Activated CD8-positive, alpha-beta memory T cell treated with anti-CD3 and anti-CD28 coated beads, Interleukin-2, amount 50 U/mL, for 24 hours (primary cell): Measurements from ENCODE around the gene DUSP8.

Source experiments
- DNase-seq: peaks from one replicate; pipeline ENCODE4 v3.0.0-alpha.2; 2020; ENCODE audit errors: extremely low read depth

DUSP8 gene

DNA sequence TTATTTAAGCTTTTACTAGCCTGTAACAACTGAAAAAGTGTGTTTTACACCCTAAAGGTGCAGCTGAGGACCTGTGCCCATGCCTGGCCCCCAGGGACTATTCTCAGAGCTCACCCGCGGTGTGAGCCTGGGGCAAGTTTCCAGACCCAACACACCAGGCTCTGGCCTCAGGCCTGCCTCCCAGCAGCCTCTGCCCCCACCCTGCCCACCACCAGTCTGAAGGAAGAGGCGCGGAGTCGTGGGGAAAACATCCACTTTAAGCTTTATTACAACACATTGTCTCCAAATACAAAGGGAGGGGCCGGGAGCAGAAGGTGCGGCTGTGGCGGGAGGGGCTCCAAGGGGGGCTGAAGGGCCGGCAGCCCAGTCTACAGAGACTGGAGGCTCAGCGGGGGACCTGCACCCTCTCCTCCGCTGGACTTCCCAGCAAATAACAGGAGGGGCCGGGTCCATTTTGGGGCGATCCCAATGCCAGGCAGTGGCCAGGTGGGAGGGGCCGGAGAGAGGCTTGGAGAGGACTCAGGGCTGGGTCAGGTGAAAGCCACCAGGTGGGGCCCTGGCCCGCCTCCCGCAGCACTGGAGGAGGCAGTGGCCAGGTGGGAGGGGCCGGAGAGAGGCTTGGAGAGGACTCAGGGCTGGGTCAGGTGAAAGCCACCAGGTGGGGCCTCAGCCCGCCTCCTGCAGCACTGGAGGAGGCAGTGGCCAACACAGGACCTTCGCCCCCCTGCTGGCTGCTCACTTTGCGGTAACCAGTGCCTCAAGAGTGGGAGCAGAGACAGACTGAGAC, 18.1 kb downstream of the DUSP8 start:
- no peak for DNase-seq

DNA sequence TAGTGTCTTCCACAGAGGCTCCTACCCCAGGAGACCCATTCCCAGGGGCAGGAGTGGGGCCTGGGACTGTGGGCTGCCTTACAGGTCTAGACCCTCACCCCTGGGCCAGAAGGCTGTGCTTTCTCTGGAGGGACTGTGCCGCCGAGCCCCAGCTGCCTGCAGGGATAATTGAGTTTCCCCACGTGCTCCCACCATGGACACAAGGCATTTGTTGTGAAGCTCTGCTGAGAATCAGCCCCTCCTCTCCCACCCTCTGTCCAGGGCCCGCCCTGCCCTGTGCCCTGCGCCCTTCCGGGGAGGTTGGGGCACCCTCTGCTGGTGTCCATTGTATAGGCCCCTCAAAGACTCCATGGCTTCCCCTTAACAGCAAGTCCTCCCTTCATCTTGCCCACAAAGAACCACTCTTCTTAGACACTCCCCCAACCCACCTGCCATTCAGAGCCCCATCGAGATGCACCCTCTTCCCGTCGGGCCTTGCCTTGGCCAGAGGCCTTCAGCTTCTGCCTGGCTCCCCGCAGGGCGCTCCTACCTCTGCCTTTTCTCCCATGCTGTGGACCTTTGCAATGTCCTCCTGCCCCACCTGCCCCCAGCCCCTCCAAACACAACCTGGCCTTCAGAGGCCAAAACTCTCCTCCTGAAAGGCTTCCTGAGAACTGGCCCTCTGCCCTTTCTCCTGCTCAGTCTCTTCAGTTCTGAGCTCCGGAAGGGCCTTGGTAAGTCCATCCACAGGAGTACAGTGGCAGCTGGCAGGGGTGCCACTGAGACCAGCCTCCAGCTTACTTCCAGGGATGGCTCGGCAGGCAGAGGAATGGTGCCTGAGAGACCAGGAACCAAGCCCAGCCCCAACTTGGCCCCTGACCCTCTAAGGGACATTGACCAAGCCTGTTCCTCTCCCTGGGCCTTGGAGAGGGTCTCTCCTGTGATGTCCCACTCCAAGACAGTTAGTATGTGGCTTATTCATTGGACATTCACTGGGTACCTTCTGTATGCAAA, 22.4 kb downstream of the DUSP8 start:
- no peak for DNase-seq

DNA sequence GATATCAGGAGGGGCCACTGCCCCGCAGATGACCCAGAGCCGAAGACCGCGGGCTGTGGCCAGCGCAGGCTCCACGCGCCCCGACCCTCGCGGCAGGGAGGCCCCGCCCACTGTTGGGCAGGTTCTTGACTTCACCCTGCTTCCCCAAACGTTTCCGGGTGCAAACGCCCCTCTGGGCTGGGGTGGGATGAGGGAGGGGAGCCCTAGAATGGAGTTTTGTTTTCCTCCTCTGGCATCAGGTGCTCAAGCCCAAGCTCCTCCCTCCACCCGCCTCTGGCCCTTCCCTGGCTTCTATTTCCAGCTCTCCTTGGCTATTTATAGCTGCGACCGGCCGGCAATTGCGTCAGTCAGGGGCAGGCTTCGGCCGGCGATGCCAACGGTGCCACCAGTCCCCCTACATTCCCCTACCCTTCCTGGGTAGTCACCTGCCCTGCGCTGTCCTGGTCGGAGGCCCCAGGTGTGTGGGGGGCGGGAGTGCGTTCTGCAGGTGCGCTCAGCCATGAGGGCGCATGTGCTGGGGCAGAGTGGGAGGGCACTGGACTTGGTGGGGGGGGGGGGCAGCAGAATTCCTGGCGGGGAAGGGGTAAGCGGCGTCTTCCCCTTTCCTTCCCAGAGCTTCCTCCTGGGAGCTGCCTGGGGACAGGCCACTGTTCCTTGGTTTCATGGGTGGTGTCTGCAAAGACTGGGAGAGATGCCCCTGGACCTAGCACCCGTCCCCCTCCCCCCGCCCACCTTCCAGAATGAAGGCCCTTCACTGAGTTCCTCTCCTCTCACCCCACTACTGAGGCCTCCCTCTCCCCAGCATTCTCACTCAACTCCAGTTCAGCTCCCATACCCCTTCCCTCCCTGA, 23.6 kb downstream of the DUSP8 start:
- no peak for DNase-seq

DNA sequence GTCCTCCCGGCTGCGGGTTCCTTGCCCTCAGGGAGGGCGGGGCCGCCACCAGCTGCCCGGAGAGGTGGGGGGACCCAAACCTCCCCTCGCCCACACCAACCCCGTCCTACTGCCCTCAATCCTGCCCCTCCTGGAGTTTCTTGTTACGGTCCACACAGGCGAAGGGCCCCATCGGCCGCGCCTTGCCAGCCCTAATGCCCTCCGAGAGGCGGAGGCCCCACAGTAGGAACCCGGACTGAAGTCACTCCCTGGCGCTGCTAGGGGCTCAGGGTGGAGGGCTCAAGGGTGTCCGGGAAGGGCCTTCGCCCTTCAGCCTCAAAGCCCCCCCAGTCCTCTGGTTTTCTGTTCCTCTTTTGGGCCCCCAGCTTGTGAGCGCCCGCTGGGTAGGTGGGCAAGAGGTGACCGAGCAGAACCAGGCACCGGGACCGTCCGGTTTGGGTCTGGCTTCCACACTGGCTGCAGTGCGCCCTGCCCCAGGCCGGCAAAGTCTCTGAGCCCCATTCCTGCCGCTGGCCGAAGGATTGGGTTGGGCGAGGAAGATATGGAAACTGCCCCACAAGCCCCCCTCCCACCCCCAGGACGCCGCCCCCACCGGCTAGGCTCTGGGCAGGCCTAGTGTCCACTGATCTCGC, 24.5 kb downstream of the DUSP8 start:
- no peak for DNase-seq

DNA sequence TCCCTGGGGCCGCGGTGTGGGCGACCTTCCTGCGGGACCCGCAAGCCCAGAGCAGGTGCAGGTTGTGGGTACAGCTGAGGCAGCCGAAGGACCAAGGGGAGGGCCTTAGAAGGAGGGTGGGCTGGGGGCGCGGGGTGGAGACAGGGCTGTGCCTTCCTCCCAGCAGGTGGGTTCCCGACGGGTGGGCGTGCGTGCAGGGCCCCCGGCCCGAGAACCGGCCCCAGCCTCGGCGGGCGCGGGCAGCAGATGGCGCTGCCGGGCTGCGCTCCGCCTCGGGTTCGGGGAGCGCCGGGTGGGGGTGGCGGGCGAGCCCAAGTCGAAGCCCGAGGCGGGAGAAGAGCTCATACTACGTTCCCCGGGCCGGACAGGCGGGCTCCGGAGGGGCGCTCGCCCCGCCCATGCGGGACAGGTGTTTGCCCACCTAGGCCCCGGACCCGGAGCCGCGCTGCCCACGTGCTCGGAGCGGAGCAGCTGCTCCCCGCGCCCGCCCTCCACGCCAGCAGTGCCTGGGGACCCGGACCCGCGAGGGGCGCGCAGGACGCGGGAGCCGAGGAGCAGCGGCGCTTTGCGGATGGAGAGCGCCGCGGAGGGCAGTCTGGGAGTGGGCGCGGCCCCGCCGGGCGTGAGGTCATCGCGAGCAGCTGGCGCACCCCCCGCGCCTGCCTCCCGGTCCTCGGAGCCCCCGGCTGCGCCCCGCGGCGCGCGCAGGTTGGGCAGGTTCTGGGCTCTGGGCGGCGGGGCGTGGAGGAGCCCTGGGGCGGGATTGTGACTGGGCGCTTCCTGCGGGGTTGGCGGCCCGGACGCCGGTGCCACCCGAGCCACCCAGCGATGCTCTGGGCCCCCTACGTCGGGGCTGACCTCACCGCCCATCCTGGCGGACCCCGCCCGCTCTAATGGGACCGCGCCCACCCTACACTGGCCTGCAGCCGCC, 25.3 kb downstream of the DUSP8 start:
- no peak for DNase-seq

DNA sequence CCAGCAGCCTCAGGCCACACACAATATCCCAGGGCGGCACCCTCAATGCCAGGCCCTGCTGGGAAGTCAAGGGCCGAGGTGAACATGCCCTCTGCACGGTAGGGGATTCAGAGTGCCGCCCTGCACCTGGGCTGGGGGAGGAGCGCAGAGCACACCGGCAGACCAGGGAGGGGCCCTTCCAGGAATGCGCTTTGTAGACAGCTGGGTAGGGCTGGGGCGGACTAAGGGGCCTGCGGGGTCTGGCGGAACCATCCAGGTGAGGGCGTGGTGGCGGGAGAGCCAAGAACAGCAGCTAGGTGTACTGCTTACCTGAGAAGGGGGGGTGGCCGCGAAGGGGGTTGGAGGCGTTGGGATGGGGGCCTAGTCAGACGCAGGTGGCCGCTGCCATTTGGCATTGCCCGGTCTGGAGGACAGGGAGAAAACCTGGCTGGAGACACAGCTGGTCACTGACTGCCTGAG, 26.0 kb downstream of the DUSP8 start:
- DNase-seq: no peak

DNA sequence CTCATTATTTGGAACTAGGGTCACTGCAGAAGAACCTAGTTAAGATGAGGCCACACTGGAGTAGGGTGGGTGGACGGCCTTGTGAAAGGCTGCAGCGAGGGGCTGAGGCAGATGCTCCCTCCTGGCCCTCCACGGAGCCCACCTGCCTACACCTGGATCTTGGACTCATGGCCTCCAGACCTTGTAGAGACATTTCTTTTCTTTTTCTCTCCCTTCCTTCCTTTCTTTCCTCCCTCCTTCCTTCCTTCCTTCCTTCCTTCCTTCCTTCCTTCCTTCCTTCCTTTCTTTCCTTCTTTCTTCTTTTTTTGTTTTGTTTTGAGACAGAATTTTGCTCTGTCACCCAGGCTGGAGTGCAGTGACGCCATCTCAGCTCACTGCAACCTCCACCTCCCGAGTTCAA, 26.6 kb downstream of the DUSP8 start:
- no peak for DNase-seq

DNA sequence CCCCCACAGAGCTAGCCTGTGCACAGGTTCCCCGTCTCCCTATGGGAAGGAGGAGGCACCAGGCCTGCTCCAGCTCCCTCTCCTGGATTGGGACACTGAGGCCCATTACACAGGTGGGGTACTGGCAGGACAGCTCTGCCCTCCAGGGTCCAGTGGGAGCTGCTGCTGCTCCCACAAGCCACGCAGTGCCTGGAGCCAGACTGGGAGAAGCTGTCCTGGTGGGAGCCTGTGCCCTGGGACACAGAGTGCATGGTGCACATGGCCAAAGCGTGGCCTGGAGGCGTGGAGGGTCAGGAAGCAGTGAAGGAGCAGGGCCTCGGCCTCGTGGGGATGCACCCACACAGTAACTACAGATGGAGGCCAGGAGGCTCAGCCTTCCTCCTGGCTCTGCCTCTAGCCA, 27.5 kb downstream of the DUSP8 start:
- DNase-seq: no peak

DNA sequence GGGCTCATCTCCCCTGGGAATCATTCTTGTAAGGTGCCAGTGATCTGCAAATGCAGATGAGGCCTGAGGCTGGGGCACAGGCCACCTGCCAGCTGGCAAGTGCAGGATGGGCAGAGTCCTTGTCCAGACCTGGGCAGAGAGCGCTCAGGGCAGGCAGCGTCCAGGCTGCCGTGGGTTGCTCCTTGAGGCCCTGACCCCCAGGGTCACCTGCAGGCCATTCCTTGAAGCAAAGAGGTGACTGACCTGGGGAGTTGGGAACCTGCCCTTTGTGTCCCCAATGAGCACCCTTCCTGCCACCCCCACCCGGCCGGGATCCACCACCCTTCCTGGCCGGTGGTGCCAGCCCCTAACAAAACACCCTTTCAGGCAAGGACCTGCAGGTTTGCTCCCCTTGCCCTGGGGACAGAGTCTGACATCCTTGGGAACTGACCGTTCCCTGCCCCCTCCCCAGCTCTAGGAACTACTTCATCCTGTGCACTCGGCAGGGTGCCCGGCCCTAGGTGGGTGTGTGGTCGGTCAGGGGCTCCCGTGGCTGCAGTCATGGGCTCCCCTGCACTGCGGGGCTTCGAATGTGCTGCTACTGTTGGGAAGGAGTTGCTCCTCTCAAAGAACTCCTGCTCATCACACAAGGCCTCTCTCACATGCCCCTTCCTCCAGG, 28.3 kb downstream of the DUSP8 start:
- DNase-seq: no peak

DNA sequence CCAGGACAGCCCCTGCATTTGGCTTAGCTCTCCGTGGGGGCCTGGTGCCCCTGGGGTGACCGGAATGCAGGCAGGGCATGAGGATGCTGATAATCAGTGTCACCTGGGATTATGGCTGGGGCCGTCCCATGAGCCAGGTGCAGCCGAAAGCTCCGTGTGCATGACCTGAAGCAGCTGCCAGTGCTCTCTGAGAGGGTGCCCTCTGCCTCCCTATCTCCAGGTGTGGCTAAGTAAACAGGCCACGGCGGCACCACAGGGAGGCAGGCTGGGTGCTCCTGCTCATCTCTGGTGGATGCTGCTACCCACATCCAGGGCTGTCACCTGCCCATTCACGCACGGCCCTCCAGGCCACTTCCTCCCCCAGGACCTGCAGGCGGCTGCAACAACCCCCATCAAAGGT, 29.8 kb downstream of the DUSP8 start:
- no peak for DNase-seq

DNA sequence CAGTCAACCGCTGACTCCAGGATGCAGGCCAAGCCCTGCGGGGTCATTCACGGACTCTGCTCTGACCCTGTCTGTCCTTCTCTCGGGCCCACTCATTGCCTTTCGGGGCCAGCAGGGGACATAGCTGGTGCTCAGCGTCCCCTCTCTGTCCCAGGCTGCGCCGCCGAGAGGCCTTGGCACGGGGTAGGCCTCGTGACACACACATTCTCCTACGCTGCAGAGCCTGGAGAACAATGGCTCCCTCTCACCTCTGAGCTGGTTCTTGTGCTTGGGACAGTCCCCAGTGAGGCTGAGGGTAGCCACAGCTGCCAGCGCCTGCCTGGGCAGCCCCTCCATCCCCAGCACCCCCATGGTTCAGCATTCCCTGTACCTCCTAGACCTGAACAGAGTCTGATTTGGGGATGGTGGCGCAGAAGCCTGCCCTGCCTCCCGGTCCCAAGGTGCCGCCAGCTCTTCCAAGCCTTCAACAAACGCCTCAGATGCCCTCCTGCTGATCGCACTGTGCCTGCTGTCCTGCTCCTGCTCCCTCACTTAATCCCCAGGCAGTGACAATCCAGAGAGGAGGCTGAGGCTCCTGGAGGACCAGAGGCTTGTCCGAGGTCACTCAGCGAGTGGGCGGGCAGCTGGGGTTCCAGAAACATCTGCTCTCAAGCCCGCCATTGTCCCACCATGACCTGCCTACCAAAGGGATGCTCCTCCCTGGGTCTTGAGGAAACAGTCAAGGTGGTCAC, 30.4 kb downstream of the DUSP8 start:
- DNase-seq: no peak

DNA sequence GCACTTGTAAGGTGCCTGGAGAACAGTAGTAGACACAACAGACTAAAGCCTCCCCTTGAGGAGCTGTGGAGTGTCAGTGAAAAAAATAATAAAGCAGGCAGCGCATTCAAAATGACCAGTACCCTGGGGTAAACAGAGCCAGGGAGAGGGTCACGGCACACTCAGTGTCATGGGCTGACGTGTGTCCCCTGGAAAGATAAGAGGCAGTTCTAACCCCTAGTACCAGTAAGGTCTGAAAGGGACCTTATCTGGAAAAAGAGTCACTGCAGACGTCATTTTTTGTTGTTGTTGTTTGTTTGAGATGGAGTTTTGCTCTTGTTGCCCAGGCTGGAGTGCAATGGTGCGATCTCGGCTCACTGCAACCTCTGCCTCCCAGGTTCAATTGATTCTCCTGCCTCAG, 32.0 kb downstream of the DUSP8 start:
- no peak for DNase-seq

DNA sequence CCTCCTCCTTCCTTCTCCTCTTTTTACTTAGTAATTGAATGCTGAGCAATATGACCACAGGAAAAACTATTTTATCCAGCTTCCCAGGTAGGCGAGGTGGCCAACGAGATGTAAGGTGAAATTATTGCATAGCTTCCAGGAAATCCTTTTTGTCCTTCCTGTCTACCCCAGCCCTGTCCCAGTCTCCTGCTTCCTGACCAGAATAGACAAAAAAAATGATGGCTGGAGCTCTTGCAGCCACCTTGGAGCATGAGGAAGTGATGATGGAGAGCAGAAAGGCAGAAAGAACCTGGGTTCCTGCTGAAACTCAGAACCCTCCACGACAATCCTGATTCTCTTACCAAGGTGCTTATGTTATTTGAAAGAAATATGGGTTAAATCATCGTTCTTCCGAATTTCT, 33.9 kb downstream of the DUSP8 start:
- no peak for DNase-seq

DNA sequence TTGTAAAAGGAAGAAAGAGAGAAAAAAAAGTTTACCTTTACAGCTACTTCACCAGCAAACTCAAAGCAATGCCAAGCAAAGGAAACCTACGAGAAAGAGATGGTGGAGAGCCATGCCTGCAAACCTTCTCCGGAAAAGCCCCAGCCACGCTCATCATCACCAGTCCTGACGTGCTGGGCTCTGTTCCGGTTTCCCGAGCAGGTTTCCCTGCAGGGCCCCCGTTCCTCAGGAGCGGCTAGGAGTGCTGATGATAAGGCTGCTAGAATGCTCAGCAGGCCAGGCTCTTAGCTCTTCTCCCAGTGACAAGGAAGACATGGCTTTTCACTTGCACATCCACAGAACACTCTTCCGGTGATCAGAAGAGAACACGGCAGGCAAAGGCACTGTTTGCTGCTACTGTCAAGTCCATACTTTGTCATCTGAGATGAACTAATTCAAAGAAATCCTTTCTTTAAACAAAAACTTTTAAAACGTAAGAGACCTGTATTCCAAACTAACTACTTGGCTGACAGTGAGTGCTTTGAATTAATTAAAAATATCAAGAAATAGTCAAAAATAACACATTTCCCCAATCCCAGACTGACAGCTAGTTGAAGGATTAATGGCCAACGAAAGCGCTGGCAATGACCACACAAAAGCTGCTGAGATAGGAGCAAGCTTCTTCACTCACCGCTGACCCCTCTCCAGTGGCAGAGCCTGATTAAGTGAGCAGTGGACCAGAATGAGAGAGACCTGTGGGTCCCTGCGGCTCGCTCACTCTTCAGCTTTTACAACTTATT, 35.8 kb downstream of the DUSP8 start:
- no peak for DNase-seq

DNA sequence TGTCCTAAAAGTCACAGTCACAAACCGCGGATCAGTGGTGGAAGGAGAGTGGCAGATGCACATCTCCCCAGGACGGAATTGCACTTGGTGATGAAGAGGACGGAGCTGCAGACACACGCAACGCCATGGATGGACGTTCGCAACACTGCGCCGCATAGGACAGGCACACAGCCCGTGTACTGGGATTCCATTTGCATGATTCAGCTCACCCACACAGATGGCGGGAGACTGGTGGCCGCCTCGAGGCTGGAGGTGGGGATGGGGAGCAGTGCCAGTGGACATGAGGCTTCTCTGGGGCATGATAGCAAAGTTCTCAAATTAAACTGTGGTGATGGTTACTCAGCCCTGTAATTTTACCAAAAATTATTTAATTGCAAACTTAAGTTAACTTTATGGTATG, 37.4 kb downstream of the DUSP8 start:
- DNase-seq: no peak

DNA sequence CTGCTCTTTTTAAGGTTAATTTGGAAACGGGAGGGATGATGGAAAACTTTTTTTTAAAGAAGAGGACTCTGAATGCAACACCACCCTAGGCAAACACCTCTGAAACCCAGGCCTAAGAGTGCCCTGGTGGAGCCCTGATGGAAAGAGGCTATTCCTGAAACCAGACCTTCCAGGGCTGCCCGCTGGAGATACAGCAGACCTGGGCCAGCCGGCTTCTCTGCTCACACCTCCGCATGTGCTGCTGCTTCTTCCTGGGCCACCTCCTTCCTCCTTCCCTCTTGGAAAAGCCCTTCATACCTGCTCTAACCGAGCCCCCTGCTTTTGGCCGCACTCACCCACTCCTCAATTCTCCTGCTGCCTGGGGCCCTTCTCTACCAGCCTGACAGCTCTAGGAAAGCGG, 37.9 kb downstream of the DUSP8 start:
- no peak for DNase-seq

DNA sequence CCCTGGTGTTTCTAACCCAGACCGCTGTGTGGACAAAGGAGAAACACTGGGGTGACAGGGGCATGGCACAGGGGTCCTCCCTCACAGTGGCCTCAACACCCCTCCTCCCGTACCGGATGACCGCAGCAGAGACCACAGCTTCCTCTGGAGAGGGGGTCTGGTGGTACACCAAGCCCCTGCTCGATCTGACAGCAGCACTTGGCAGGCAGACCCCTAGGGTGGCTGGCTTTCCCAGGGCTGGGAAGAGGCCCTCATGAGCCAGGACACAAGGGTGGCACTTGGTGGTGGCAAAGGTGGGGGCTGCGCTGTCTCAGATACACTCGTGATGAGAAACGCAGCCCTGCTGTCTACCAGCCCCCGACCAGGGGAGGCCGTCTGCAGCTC, 38.7 kb downstream of the DUSP8 start:
- no peak for DNase-seq

DNA sequence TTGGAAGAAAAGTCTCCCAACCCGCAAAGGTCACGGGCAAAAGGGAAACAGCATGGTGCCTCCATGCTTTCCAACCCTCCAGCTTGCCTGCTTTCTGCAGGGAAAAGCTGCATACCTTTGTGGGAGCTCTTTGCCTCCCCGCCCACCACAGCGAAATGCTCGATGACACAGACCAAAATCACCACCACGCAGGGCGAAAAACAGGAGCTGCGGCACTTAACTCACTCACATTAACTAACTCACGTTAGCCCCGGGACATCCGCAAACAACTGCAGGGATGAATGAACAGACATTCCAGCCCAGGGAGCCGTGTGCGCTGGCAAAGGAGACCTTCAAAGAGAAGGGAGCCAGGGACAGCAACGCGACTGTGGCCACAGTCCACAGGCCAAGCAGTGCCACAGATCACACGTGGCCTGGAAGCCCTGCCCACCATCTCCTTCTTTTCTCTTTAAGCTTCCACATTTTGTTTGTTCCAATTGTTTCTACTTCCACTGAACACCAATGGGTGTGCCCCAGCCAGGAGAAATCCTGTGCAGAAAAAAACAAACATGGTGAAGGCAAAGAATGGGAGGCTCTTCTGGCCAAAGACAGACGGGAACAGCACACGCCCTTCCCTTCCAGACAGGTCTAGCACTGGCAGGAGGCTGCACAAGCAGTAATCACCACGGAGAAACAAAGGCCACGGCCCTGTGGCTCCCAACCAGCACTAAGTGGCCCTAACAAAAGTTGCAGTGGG, 39.3 kb downstream of the DUSP8 start:
- DNase-seq: no peak
